Transverse colon (tissue), 4 donors: Measurements from ENCODE around the gene FAR2. TPM values are rescaled to one million over a fixed set of nuclear protein-coding genes. Genes with fewer than 3 reads are reported as not detected.

Experiments
- DNase-seq: peaks from one replicate; pipeline ENCODE4 v3.0.0-alpha.2; 2019
- H3K27ac ChIP-seq, 4 donors: fragments of 200-600 bp; sonication (generic); 2 replicates each; pipeline ENCODE4 v1.5.1; 2016 to 2018; ENCODE audit warnings: inconsistent platforms in 4 of 4
- H3K27me3 ChIP-seq: fragments of 200-600 bp; sonication (generic); 2 replicates; pipeline ENCODE4 v1.5.1; 2017; ENCODE audit warnings: inconsistent platforms
- H3K36me3 ChIP-seq, 4 donors: fragments of 200-600 bp; sonication (generic); 2 replicates each; pipeline ENCODE4 v1.5.1; 2017 to 2019; ENCODE audit warnings: inconsistent platforms in 4 of 4
- H3K4me1 ChIP-seq, 4 donors: fragments of 200-600 bp; sonication (generic); 2 replicates each; pipeline ENCODE4 v1.5.1; 2017 to 2020; ENCODE audit warnings: inconsistent platforms in 4 of 4
- H3K4me3 ChIP-seq, 4 donors: fragments of 200-600 bp; sonication (generic); 1 replicate in 1 of 4; 2 replicates in 3 of 4; pipeline versions ENCODE4 v1.5.1 to v1.6.1; 2017 to 2019; ENCODE audit warnings: inconsistent platforms in 4 of 4
- H3K9me3 ChIP-seq, 2 donors: fragments of 200-600 bp; sonication (generic); 2 replicates each; pipeline ENCODE4 v1.5.1; 2017 to 2019; ENCODE audit warnings: inconsistent platforms in 2 of 2
- EP300 ChIP-seq: sonication (generic); formaldehyde crosslinking; IDR thresholded peaks from one replicate; pipeline ENCODE4 v1.6.1; 2017; ENCODE audit warnings: antibody characterized with exemption, low read depth
- POLR2A ChIP-seq: fragments of 450-650 bp; IDR thresholded peaks from one replicate; pipeline ENCODE4 v1.6.1; 2016; ENCODE audit warnings: antibody characterized with exemption, mild to moderate bottlenecking, moderate library complexity
- POLR2AphosphoS5 ChIP-seq, 3 donors: sonication (generic); formaldehyde crosslinking; IDR thresholded peaks; one replicate each; pipeline ENCODE4 v1.6.1; 2016; ENCODE audit warnings: antibody characterized with exemption in 3 of 3
- WGBS, 2 donors: methylation state at CpG; one replicate each; pipeline ENCODE4 v1.1.5; 2018; ENCODE audit warnings: low coverage in 1 of 2; 5-methylcytosine and 5-hydroxymethylcytosine counted together
- in situ Hi-C, 4 donors: fragments of 200-750 bp; cut with MboI; loops; one replicate each; pipeline versions ENCODE4 v1.15.0 to v1.15.1; 2017; ENCODE audit warnings: low sequenced_read_pairs in 3 of 4, low pct_ligation_motif_present in 1 of 4, low pct_unique_long_range_greater_than_20kb in 1 of 4
- intact Hi-C: fragments of 100-400 bp; cut with DNase I; formaldehyde crosslinking; loops from one replicate; pipeline ENCODE4 v1.15.1; 2023; ENCODE audit warnings: low total_unique reads
- total RNA-seq, 4 donors: library from RNA; depleted of rRNA; stranded (reverse); fragments of >200 nt; gene quantifications; one replicate each; pipeline ENCODE4 v1.1.0, GENCODE V29; 2016
- TF ChIP-seq, protein P1 (sequence below), 5 experiments: fragments of 200-600 bp in 3 of 5; fragments of 450-650 bp in 2 of 5; sonication (generic) in 3 of 5; IDR thresholded peaks; 1 replicate in 2 of 5; 2 replicates in 3 of 5; pipeline ENCODE4 v1.5.1; 2016 to 2017; ENCODE audit warnings: antibody characterized with exemption in 5 of 5, inconsistent platforms in 3 of 5, mild to moderate bottlenecking in 2 of 5, moderate library complexity in 1 of 5

Gene FAR2
- total RNA-seq, 4 donors from 2014 or later, result 57.6 to 72.7 (median 65.7) TPM

- H3K27ac ChIP-seq, result no peak overlapping the region
- intact Hi-C loops, result no loop called here
- no peaks in the 10 kb centered on the region for H3K9me3 ChIP-seq
- peaks cover 0 to 21% (median 6%) of the 10 kb centered on the region in 4 donors for H3K36me3 ChIP-seq
- WGBS, 2 donors, result 75 to 79% methylated on average over 3 of the region's 3 CpGs
- no peak for DNase-seq
- no peak overlapping the region for H3K4me3 ChIP-seq
- H3K4me1 ChIP-seq, result peaks cover 0 to 20% (median 0%) of the 10 kb centered on the region in 4 donors
- H3K27me3 ChIP-seq, result no peaks in the 10 kb centered on the region
- in situ Hi-C loops, result no loop called here
- TF ChIP-seq, protein P1, sequence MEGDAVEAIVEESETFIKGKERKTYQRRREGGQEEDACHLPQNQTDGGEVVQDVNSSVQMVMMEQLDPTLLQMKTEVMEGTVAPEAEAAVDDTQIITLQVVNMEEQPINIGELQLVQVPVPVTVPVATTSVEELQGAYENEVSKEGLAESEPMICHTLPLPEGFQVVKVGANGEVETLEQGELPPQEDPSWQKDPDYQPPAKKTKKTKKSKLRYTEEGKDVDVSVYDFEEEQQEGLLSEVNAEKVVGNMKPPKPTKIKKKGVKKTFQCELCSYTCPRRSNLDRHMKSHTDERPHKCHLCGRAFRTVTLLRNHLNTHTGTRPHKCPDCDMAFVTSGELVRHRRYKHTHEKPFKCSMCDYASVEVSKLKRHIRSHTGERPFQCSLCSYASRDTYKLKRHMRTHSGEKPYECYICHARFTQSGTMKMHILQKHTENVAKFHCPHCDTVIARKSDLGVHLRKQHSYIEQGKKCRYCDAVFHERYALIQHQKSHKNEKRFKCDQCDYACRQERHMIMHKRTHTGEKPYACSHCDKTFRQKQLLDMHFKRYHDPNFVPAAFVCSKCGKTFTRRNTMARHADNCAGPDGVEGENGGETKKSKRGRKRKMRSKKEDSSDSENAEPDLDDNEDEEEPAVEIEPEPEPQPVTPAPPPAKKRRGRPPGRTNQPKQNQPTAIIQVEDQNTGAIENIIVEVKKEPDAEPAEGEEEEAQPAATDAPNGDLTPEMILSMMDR (IDR thresholded peaks at IDR 0.05), result no peak
- no peak for TF ChIP-seq POLR2A
- TF ChIP-seq EP300, result no peak
- TF ChIP-seq POLR2AphosphoS5 (IDR thresholded peaks at IDR 0.05), result no peak
These were observed 197.8 kb downstream of the FAR2 start for GRCh38 chr12:29346769-29347421.

- Histone ChIP-seq H3K9me3 (no peaks in the 10 kb centered on the region), H3K4me3 (no peak overlapping the region), H3K27ac (no peak overlapping the region), H3K4me1 (peaks cover 0 to 21% (median 0%) of the 10 kb centered on the region in 4 donors), H3K36me3 (peaks cover 0 to 21% (median 2%) of the 10 kb centered on the region in 4 donors), H3K27me3 (no peaks in the 10 kb centered on the region)
- no peak for TF ChIP-seq POLR2AphosphoS5 (IDR thresholded peaks at IDR 0.05)
- TF ChIP-seq EP300, result no peak
- no peak for TF ChIP-seq POLR2A
- TF ChIP-seq, protein P1 (IDR thresholded peaks at IDR 0.05), result no peak
- intact Hi-C loops (no loop called here), in situ Hi-C loops (no loop called here)
- DNase-seq, result no peak
These were observed 201.0 kb downstream of the FAR2 start for GRCh38 chr12:29350080-29350479.

GRCh38 chr12:29354954-29355353, 205.9 kb downstream of the FAR2 start:
- H3K4me3 ChIP-seq, result no peak overlapping the region
- 53 to 56% methylated on average over 1 of the region's 1 CpG for WGBS, 2 donors
- no peak overlapping the region for H3K27ac ChIP-seq
- TF ChIP-seq, protein P1 (IDR thresholded peaks at IDR 0.05), result no peak
- TF ChIP-seq EP300 (no peak), POLR2A (no peak), POLR2AphosphoS5 (IDR thresholded peaks at IDR 0.05) (no peak)
- peaks cover 0 to 10% (median 0%) of the 10 kb centered on the region in 4 donors for H3K4me1 ChIP-seq
- H3K9me3 ChIP-seq, result no peaks in the 10 kb centered on the region
- no peak for DNase-seq
- H3K36me3 ChIP-seq, result peaks cover 0 to 26% (median 9%) of the 10 kb centered on the region in 4 donors
- intact Hi-C loops, result no loop called here
- no peaks in the 10 kb centered on the region for H3K27me3 ChIP-seq
- in situ Hi-C loops, result no loop called here

DNA sequence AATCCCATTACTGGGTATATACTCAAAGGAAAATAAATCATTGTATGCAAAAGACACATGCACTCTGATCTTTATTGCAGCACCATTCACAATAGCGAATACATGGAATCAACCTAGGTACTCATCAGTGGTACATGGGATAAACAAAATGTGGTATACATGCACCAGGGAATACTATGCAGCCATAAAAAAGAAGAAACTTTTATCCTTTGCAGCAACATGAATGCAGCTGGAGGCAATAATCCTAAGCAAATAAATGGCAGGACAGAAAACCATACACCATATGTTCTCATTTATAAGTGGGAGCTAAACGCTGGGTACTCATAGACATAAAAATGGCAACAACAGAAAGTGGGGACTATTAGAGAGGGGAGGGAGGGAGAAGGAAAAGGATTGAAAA, 216.0 kb downstream of the FAR2 start:
- intact Hi-C loops (no loop called here), in situ Hi-C loops (no loop called here)
- peaks cover 0 to 6% (median 0%) of the 10 kb centered on the region in 4 donors for H3K4me1 ChIP-seq
- H3K36me3 ChIP-seq, result peaks cover 0 to 48% (median 24%) of the 10 kb centered on the region in 4 donors
- no peaks in the 10 kb centered on the region for H3K9me3 ChIP-seq
- H3K4me3 ChIP-seq, result no peak overlapping the region
- H3K27me3 ChIP-seq, result no peaks in the 10 kb centered on the region
- TF ChIP-seq EP300 (no peak), POLR2AphosphoS5 (IDR thresholded peaks at IDR 0.05) (no peak), POLR2A (no peak)
- TF ChIP-seq, protein P1 (IDR thresholded peaks at IDR 0.05), result no peak
- no peak overlapping the region for H3K27ac ChIP-seq
- 83 to 100% methylated on average over 2 of the region's 2 CpGs for WGBS, 2 donors
- no peak for DNase-seq
